PC-3 (cell line): ENCODE results near the gene SERPINA4. TPM values are rescaled to one million over a fixed set of nuclear protein-coding genes. Genes with fewer than 3 reads are reported as not detected.

Experiments
- ATAC-seq: fragments of 200-7000 bp; cut with Tn5 transposase; 2 replicates; pipeline ENCODE4 v1.9.1; 2020; ENCODE audit warnings: mild to moderate bottlenecking, moderate library complexity
- BruUV-seq: library from RNA; stranded (reverse); fragments of 400-500 nt; replicated peaks from 2 replicates; lab custom pipeline; 2021; lab: Mats Ljungman, UMichigan
- CTCF ChIA-PET: fragments of 300-600 bp; sonication (Branson Sonifier 250); formaldehyde crosslinking; loops from one replicate; lab custom pipeline; 2022; ENCODE audit warnings: antibody characterized with exemption; lab: Charles Lee
- POLR2A ChIA-PET: fragments of 300-600 bp; sonication (Branson Sonifier 250); formaldehyde crosslinking; loops from one replicate; lab custom pipeline; 2022; ENCODE audit warnings: antibody characterized with exemption; ENCODE audit not compliant: unreplicated experiment; lab: Charles Lee
- DNase-seq: peaks from one replicate; pipeline ENCODE4 v3.0.0-alpha.2; 2015
- H2AFZ ChIP-seq: fragments of 300-600 bp; sonication (generic); 2 replicates; pipeline ENCODE4 v1.6.0; 2016; ENCODE audit warnings: antibody characterized with exemption, low read length
- H3F3A ChIP-seq: fragments of 300-600 bp; sonication (generic); one replicate; pipeline ENCODE4 v1.6.0; 2017; ENCODE audit warnings: antibody characterized with exemption, low read length, control low read depth, mild to moderate bottlenecking; ENCODE audit not compliant: unreplicated experiment
- H3K27ac ChIP-seq: fragments of 300-600 bp; sonication (generic); 2 replicates; pipeline ENCODE4 v1.5.1; 2016; ENCODE audit warnings: mild to moderate bottlenecking, low read length
- H3K27me3 ChIP-seq: fragments of 300-600 bp; sonication (generic); 2 replicates; pipeline ENCODE4 v1.6.1; 2016; ENCODE audit warnings: low read length, mixed read lengths
- H3K36me3 ChIP-seq: fragments of 300-600 bp; sonication (generic); 2 replicates; pipeline ENCODE4 v1.6.1; 2016; ENCODE audit warnings: low read depth, mixed run types, low read length, mixed read lengths
- H3K4me1 ChIP-seq: fragments of 300-600 bp; sonication (generic); 2 replicates; pipeline ENCODE4 v1.5.1; 2016; ENCODE audit warnings: low read length; ENCODE audit not compliant: insufficient read depth
- H3K4me2 ChIP-seq: fragments of 300-600 bp; sonication (generic); 2 replicates; pipeline ENCODE4 v1.6.0; 2016; ENCODE audit warnings: low read length
- H3K4me3 ChIP-seq: fragments of 300-600 bp; sonication (generic); 2 replicates; pipeline ENCODE4 v1.5.1; 2016; ENCODE audit warnings: mild to moderate bottlenecking, low read length, mixed read lengths
- H3K79me2 ChIP-seq: fragments of 300-600 bp; sonication (generic); 2 replicates; pipeline ENCODE4 v1.6.1; 2017; ENCODE audit warnings: low read length, mixed read lengths
- H3K9ac ChIP-seq: fragments of 300-600 bp; sonication (generic); 2 replicates; pipeline ENCODE4 v1.6.0; 2016; ENCODE audit warnings: mild to moderate bottlenecking, low read length
- H3K9me2 ChIP-seq: fragments of 300-600 bp; sonication (generic); replicated peaks from 2 replicates; pipeline ENCODE4 v1.6.1; 2016; ENCODE audit warnings: mixed run types, low read length, mixed read lengths
- H3K9me3 ChIP-seq: fragments of 300-600 bp; sonication (generic); 2 replicates; pipeline ENCODE4 v1.6.1; 2016; ENCODE audit warnings: low read length, mixed read lengths
- H4K20me1 ChIP-seq: fragments of 300-600 bp; sonication (generic); 2 replicates; pipeline ENCODE4 v1.6.1; 2016; ENCODE audit warnings: low read length, mixed read lengths
- EZH2 ChIP-seq: fragments of 300-600 bp; sonication (generic); IDR thresholded peaks from one replicate; pipeline ENCODE4 v1.6.1; 2017; ENCODE audit warnings: antibody characterized with exemption, mild to moderate bottlenecking, low read length; ENCODE audit not compliant: unreplicated experiment
- EZH2phosphoT487 ChIP-seq: fragments of 300-600 bp; sonication (generic); IDR thresholded peaks from 2 replicates; pipeline ENCODE4 v1.6.1; 2018; ENCODE audit warnings: mild to moderate bottlenecking, antibody characterized with exemption, low read length, borderline replicate concordance
- intact Hi-C: fragments of 100-400 bp; cut with micrococcal nuclease; formaldehyde crosslinking; loops from 2 replicates; pipeline ENCODE4 v1.9.0; 2023
- total RNA-seq: library from RNA; depleted of rRNA; stranded (reverse); fragments of >200 nt; gene quantifications from 2 replicates; pipeline ENCODE4 v1.2.3, GENCODE V29; 2014
- TF ChIP-seq, protein P1 (sequence below): fragments of 300-600 bp; sonication (generic); conservative IDR thresholded peaks from 2 replicates; pipeline ENCODE4 v1.5.1; 2017; ENCODE audit warnings: antibody characterized with exemption, low read depth, mild to moderate bottlenecking, low read length

Gene SERPINA4
- total RNA-seq, 1 experiment from 2014 or later: not detected

GRCh38 chr14:94548999-94549985, 11.9 kb upstream of the SERPINA4 start:
- H3K4me1 ChIP-seq: no peaks in the 10 kb centered on the region
- H3K9ac ChIP-seq: no peak overlapping the region
- DNase-seq: peak; percentile 54
- peak; percentile 27; the same call in 1 of the 2 replicates for ATAC-seq
- H3K9me3 ChIP-seq: no peaks in the 10 kb centered on the region
- no peak for TF ChIP-seq EZH2phosphoT487
- TF ChIP-seq, protein P1, sequence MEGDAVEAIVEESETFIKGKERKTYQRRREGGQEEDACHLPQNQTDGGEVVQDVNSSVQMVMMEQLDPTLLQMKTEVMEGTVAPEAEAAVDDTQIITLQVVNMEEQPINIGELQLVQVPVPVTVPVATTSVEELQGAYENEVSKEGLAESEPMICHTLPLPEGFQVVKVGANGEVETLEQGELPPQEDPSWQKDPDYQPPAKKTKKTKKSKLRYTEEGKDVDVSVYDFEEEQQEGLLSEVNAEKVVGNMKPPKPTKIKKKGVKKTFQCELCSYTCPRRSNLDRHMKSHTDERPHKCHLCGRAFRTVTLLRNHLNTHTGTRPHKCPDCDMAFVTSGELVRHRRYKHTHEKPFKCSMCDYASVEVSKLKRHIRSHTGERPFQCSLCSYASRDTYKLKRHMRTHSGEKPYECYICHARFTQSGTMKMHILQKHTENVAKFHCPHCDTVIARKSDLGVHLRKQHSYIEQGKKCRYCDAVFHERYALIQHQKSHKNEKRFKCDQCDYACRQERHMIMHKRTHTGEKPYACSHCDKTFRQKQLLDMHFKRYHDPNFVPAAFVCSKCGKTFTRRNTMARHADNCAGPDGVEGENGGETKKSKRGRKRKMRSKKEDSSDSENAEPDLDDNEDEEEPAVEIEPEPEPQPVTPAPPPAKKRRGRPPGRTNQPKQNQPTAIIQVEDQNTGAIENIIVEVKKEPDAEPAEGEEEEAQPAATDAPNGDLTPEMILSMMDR: peak; percentile 87
- no peak overlapping the region for H3K4me3 ChIP-seq
- no peaks in the 10 kb centered on the region for H3K27me3 ChIP-seq
- no peak overlapping the region for H3K4me2 ChIP-seq
- no TSS peak for BruUV-seq
- H3K79me2 ChIP-seq: no peaks in the 10 kb centered on the region
- H3K9me2 ChIP-seq: no peaks in the 10 kb centered on the region
- no peak overlapping the region for H2AFZ ChIP-seq
- intact Hi-C loops: no loop called here
- no peaks in the 10 kb centered on the region for H3K36me3 ChIP-seq
- CTCF ChIA-PET: no interaction called here
- H3K27ac ChIP-seq: no peak overlapping the region
- no peaks in the 10 kb centered on the region for H3F3A ChIP-seq
- H4K20me1 ChIP-seq: no peaks in the 10 kb centered on the region
- POLR2A ChIA-PET: no interaction called here

- Histone ChIP-seq H3K9ac (no peak overlapping the region), H3K9me2 (no peaks in the 10 kb centered on the region), H3K36me3 (no peaks in the 10 kb centered on the region), H3K4me2 (no peak overlapping the region), H3F3A (no peaks in the 10 kb centered on the region), H3K4me1 (no peaks in the 10 kb centered on the region), H2AFZ (no peak overlapping the region), H3K9me3 (no peaks in the 10 kb centered on the region), H3K27ac (no peak overlapping the region), H3K4me3 (no peak overlapping the region), H3K27me3 (no peaks in the 10 kb centered on the region), H3K79me2 (no peaks in the 10 kb centered on the region), H4K20me1 (no peaks in the 10 kb centered on the region)
- intact Hi-C loops: no loop called here
- TF ChIP-seq, protein P1: no peak
- TF ChIP-seq EZH2phosphoT487: no peak
- no peak for TF ChIP-seq EZH2
- ATAC-seq (no peak), DNase-seq (no peak)
- CTCF ChIA-PET: no interaction called here
- no TSS peak for BruUV-seq
- POLR2A ChIA-PET: no interaction called here
Observed at GRCh38 chr14:94550041-94550440, 11.2 kb upstream of the SERPINA4 start.

- no peaks in the 10 kb centered on the region for H3K4me1 ChIP-seq
- POLR2A ChIA-PET: no interaction called here
- intact Hi-C loops: no loop called here
- no peaks in the 10 kb centered on the region for H3K9me2 ChIP-seq
- no peak overlapping the region for H3K4me3 ChIP-seq
- no peaks in the 10 kb centered on the region for H3F3A ChIP-seq
- H2AFZ ChIP-seq: no peak overlapping the region
- no peaks in the 10 kb centered on the region for H3K27me3 ChIP-seq
- no peak overlapping the region for H3K4me2 ChIP-seq
- no peaks in the 10 kb centered on the region for H3K9me3 ChIP-seq
- no peaks in the 10 kb centered on the region for H3K36me3 ChIP-seq
- no peak for ATAC-seq
- no peak for TF ChIP-seq EZH2phosphoT487
- no peak for TF ChIP-seq EZH2
- TF ChIP-seq, protein P1: no peak
- CTCF ChIA-PET: no interaction called here
- H3K27ac ChIP-seq: no peak overlapping the region
- H3K79me2 ChIP-seq: no peaks in the 10 kb centered on the region
- no peak overlapping the region for H3K9ac ChIP-seq
- no TSS peak for BruUV-seq
- no peaks in the 10 kb centered on the region for H4K20me1 ChIP-seq
- DNase-seq: no peak
Observed at GRCh38 chr14:94555991-94556390, 5.3 kb upstream of the SERPINA4 start.
